ENCODE measurements around the gene VAMP2.

The VAMP2 gene

GRCh38 chr17:8142887-8143580, 19.7 kb downstream of the VAMP2 start:
- no peak for DNase-seq

GRCh38 chr17:8142158-8142886, 20.4 kb downstream of the VAMP2 start:
- DNase-seq = no peak

GRCh38 chr17:8141741-8142140, 21.0 kb downstream of the VAMP2 start:
- no peak for DNase-seq

GRCh38 chr17:8141045-8141444, 21.7 kb downstream of the VAMP2 start:
- DNase-seq = no peak

GRCh38 chr17:8140065-8141029, 22.4 kb downstream of the VAMP2 start:
- DNase-seq = no peak

GRCh38 chr17:8138672-8139371, 23.9 kb downstream of the VAMP2 start:
- peak; percentile 97 for DNase-seq

- no peak for DNase-seq
Observed at GRCh38 chr17:8138374-8138671, 24.4 kb downstream of the VAMP2 start.

GRCh38 chr17:8137645-8138373, 24.9 kb downstream of the VAMP2 start:
- no peak for DNase-seq

GRCh38 chr17:8133941-8134340, 28.8 kb downstream of the VAMP2 start:
- no peak for DNase-seq

GRCh38 chr17:8133399-8133798, 29.3 kb downstream of the VAMP2 start:
- DNase-seq = no peak

GRCh38 chr17:8131844-8132441, 30.8 kb downstream of the VAMP2 start:
- no peak for DNase-seq

- DNase-seq = no peak
Observed at GRCh38 chr17:8128125-8128784, 34.5 kb downstream of the VAMP2 start.

GRCh38 chr17:8126491-8127066, 36.2 kb downstream of the VAMP2 start:
- no peak for DNase-seq

GRCh38 chr17:8125947-8126490, 36.7 kb downstream of the VAMP2 start:
- no peak for DNase-seq

GRCh38 chr17:8125154-8125946, 37.4 kb downstream of the VAMP2 start:
- peak; percentile 69 for DNase-seq

- no peak for DNase-seq
Observed at GRCh38 chr17:8124350-8125153, 38.2 kb downstream of the VAMP2 start.

- DNase-seq = no peak
Observed at GRCh38 chr17:8123695-8124349, 38.9 kb downstream of the VAMP2 start, which contains the start of gene HES7. Gene HES7, minus strand, starts transcription at chr17:8124106. Its CDS starts 22 bp downstream, at chr17:8124084.
